Stimulated activated CD4-positive, alpha-beta T cell treated with anti-CD3 and anti-CD28 coated beads, Interleukin-12 subunit alpha, Interleukin-12 subunit beta, amount 100 ng/mL, for 48 hours (primary cell): ENCODE results near the gene TP73.
A peak's percentile ranks its signal among the peaks of the same experiment; 100 is the strongest.

Experiments used
- DNase-seq, 3 donors: peaks; one replicate each; pipeline ENCODE4 v3.0.0-alpha.2; 2020; ENCODE audit warnings: low read depth in 2 of 3, low spot score in 1 of 3

The TP73 gene

DNA sequence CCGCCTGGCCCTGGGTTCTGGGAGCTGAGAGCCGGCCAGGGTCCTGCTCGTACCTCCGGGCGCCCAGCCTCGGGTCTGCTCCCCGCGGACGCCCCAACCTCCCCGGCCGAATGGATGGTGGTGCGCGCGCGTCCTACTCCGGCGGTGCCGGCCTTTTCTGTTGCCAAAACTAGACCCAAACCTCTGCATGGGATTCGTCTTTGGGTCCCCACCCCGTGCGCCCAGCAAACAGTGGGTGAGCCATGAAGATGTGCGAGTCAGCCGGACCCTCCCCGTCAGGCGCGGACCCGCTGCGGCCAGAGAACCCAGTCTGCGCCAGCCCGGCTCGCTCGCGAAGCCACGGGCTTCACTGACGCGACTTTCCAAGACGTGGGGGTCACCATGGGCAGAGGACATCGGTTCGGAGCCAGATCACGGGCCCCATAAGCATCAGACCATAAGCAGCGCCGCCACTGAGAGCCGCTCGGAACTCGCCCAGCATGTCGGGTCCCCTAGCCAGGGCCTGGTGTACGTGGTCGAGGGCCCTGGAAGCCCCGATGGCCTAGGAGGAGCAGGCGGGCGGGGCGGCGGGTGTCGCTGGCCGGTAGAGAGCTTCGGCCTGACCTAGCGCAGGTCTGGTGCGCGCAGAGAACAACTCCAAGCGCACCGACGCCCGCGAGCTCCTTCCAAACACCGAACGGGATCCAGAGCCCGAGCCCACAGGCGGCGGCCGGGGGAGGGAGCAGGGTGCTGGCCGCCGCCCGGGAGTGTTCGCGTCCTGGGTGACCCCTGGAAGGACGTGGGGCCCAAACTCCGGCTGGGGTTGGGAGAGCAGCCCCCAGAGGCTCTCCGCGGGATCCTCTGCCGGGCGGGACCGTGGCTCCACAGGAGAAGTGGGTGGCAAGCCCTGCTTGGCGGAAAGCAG, 1.0 kb upstream of the TP73 start:
- DNase-seq = no peak

DNA sequence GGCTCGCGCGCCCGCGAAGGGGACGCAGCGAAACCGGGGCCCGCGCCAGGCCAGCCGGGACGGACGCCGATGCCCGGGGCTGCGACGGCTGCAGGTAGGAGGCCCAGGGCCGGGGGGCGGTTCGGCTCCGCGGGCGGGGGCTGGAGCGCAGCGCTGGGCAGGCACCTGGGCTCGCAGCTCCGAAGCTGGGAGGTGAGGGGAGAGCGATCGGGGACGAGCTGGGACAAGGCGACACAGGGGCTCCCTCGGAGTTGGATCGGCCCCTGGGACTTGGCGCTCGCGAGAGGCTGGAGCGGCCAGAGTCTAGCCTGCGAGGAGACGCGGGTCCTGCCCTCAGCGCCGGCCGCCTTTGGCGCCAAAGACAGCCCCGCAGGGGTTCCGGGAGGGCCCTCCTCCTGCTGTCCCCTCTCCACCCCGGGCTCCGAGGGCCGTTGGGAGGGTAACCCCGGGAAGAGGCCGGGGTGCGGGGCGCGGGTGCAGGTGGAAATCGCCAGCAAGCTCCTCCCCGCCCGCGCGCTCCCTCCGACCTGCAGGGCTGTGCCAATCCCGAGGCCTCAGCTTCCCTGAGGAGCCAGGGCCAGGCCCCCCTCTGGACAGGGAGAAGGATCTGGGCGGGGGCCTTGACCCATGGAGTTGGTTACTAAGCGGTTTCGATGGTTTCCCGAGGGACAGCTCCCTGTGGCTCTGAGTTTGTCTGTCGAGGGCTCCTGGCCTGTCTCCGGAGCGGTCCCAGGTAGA, 401 bp downstream of the TP73 start:
- DNase-seq = no peak

DNA sequence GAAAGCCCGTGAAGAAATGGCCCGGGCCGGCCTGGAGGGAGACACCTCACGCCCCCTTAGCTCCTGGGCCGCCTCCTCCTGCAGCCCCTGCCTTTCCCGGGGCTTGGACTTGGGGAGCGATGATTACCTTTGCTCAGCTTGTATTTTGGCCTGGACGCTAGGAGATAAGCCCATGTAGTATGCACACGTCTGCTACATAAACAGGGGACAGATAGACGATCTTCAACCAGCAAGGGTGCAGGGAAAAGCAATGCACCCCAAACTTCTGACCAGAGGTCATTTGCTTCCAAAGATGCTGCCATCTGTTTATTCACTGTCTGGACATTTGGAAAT, 936 bp downstream of the TP73 start:
- DNase-seq = no peak

DNA sequence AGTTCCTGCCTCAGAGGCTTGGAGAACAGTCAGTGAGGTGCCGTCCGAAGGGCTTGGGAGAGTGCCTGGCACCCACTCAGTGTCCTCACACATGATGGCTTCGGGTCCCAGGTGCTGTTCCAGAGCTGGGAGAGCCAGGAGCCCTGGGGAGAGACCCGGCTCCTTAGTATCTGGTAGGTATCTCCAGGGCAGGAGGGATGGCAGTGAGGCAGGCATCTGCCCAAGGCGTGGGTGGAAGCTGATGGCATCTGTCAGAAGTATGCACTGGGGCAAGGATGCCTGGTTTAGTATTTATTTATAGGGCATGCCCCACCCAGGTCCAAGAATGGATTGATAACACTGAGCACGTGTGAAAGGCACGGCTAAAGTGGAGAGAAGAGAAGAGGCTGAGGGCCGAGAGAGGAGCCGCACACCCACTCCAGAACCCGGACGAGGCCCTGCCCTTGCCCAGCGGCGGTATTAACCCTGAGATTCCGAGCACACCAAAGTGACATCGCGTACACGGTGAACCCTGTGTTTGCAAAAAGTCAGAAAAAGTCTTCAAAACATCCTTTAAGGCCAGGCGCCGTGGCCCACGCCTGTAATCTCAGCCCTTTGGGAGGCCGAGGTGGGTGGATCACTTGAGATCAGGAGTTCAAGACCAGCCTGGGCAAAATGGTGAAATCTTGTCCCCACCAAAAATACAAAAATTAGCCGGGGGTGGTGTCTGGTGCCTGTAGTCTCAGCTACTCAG, 2.4 kb downstream of the TP73 start:
- DNase-seq = no peak

DNA sequence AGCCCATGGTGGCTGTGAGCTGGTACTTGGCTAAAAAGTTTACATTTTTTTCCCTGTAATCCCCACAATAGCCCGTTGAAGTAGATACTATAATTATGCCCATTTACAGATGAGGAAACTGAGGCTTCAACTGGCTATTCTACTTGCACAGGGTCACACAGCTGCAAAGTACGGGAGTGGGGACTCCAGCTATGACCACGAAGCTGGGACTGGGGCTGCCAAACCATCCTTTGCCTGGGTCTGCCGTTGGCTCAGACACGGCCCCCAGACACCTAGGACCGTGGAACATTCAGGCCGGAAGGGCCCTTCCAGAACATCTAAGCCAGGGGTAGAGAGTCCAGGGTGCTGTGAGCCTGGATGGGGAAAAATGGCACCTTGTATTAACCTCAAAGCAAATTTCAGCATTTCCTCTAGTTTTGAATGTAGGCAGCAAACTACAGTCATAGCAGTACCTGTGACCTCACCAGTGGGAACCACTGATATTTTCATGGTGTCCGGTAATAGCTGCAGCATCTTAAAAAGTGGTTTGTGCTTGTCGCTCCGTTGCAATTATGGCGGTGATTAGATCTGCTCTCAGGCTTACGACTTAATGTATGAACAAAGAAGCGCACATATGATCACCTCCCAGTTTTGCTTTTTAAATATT, 4.3 kb downstream of the TP73 start:
- DNase-seq = peak in 1 of 3 donors; percentile 24

DNA sequence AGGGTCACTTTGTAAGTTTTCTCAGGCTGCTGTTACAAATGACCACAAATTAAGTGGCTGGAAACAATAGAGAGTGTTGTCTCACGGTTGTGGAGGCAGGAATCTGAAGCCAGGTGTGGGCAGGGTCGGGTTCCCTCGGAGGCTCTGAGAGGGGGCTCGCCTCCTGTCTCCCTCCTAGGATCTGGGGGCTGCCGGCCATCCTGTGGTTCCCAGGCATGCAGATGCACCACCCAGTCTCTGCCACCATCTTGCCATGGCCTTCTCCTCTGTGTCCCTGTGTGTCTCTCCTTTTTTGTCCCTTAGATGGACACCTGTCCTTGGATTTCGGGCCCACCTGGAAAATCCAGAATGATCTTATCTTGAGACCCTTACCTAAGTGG, 4.8 kb downstream of the TP73 start:
- DNase-seq = no peak

DNA sequence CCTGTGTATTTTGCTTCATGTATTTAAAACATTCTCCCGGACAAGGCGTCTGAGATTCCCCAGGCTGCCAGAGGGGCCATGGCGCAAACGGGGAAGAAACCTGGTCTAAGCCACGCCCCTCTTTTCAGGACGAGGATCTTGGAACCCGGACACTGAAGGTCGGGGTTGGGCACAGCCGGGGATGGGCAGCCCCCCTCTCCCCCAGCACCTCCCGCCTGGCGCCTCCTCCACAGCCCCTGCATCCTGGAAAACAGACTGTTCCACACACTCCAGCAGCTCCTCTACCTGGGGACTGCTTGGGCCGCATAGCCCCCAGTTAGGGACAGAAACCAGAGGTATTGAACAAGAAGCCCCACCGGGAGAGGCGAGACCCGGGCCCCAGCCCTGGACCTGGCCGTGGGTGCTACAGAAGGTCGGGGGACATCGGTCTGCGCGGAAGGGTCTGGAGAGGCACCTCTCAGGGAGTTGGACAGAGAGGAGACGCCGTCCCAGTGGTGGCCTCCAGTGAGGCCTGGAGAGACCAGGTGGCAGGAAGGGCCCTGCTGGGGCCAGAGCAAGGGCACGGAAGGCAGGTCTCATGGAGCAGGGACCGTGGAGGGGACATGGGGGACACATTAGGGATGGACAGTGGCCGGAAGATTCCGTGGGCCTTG, 5.4 kb downstream of the TP73 start:
- DNase-seq = no peak

DNA sequence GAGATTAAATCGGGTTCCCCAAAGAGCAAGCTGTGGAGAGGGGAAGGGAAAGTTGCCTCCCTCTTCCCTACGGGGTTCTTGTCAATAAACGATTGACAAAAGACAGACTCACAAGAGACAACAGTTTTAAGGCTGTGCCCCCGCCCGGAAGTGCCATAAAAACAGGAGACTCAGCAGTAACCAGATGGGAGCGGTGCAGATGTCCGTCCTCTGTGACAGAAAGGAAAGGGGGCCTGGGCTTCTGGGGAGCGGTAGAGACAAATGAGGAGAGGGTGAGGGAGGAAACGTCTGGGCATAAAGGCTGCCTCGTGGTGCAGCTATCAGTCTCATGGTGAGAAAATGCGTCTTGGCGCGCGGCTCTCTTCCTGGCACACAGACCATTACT, 5.9 kb downstream of the TP73 start:
- no peak for DNase-seq

DNA sequence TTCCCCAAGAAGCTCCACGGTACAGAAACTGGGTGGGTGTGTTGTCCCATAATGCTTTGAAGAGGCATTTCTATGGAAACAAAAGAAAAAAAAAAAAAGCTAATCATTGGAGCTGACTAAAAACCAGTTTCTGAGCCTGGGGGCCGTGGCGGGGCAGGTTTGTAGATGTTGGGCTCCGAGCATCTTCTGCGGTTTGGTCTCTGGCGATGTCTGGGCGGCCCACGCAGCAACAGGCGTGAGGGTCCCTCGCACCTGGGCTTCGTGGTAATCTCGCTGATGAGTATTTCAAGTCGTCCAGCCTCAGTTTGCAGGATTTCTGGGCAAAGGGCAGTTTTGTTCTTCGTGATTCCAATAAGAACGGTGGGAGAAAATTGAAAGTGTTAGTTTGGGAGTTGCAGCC, 6.8 kb downstream of the TP73 start:
- DNase-seq = no peak

DNA sequence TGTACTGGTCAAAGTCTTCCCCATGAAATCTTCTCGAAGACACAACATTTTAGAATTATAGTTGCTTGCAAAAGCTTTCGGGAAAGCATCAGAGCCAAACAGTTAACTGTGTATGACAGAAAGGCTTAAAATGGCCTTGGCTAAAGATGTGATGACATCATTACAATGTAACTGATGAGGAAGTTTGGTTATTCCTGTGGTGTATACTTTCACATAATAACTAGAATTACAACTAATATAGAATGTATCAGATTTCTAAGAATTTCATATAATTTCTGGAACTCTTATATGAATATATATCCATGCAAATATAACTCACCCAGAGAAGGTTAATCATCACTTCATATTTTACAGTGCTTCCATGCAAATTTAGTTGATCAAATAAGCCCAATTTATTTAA, 8.4 kb downstream of the TP73 start:
- DNase-seq = no peak

DNA sequence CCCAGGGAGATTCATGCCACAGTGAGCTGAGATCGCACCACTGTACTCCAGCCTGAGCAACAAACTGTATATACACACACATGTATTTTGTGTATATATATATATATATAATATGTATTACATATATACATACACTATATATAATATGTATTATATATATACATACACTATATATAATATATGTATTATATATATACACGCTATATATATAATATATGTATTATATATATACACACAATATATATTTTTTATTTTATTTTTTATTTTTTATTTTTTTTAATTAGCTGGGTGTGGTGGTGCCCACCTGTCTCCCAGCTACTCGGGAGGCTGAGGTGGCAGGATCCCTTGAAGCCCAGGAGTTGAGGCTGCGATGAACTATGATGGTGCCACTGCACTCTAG, 9.3 kb downstream of the TP73 start:
- no peak for DNase-seq

DNA sequence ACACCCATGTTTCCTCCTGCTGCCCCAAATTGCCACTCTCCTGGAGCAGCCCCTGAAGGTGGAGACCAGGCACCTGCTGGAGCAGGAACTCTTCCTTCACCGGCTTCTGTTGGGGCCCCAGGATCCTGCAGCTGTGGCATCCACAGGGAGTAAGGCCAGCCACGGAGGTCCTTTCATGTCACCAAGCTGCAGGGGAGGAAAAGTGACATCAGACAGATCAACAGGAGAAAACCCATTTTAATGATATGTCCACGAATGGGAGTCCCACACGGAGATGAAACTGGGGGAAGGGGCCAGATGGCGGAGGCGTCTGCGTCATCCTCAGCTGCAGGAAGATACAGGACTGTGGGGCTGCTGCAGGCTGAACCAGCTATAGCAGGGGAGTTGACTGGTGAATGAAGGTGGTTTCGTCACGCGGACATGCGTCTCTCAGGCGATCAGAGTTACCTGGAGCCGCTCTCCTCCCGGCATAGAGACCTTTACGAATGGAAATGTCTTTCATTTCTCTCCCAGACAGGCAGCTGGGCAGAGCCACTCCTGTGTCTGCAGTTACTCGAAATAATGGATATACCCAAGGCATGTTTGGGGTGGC, 9.9 kb downstream of the TP73 start:
- DNase-seq = no peak

DNA sequence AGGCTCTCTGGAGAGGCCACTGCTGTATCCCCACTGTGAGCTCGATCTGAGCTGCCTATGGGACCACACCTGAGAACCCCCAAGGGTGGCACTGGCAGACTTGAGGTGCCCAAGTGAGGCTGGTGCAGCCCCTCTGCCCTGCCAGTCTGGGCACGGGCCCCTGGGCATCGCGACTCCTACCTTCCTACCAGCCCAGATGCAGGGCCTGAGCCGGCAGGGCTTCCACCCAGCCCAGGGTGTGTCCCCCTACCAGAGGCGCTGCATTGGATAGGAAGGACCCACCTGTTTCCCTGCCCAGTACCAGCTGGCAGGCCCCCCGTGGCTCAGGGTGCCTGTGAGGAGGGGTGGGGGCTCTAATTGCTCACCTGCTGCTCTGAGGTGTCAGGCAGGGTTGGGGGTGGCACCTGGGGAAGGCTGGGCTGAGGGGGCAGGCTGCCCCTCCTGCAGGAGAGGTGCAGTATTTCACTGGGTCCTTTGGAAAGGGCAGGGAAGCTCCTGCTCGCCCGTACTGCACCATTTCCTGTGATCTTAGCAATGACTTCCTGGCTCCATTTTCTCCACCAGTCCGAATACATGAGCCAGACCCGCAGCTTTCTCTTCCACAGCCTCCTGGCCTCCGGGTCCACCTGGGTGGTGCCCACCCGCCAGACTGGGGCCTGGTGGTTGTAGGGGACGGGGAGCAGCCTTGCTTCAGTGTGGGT, 11.8 kb downstream of the TP73 start:
- DNase-seq = no peak

DNA sequence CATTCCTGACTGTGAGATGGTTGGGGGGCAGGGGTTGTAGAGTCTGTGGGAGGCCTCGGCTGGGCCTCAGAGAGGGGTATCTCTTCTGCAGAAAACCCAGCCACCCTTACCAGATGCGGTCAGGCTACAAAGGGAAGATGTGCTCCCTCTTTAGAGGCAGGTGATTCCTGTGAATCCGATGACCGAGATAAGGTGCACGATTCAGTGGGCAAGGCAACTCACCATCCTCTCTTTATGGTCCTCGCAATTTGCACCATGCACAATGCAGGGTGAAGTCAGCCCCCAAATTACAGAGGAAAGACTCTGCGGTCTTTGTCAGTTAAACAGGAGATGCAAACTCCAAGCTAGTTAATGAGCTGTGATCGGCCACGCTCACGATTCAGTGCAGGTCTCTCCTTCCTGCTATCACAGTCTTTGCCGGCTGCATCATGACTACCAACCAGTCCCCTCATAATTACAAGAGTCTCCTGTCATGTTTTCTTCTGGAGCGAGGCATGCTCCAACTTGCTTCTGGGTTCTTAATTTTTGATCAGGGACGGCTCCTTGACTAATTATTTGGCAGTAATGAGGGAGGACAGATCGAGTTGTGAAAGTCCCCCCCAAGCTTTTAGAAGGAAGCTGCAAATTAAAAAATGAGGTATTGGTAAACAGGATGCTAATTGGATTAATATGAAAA, 12.5 kb downstream of the TP73 start:
- no peak for DNase-seq

DNA sequence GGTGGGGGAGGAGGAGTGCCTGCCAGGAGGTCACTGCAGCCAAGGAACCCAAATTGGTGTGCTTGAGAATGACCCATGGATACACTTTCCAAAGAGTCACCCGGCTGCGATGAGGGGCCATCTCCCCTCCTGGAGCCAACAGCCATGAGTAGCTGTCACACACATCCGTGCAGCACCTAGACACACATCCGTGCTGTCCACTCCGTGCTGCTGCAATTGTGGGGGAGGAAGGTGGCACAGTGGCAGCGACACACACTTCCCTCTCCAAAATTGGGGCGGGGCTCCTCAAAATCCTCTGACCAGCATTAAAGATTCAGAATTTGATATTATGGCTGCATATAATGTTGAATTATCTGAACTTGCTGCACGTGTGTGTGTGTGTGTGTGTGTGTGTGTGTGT, 15.8 kb downstream of the TP73 start:
- no peak for DNase-seq

DNA sequence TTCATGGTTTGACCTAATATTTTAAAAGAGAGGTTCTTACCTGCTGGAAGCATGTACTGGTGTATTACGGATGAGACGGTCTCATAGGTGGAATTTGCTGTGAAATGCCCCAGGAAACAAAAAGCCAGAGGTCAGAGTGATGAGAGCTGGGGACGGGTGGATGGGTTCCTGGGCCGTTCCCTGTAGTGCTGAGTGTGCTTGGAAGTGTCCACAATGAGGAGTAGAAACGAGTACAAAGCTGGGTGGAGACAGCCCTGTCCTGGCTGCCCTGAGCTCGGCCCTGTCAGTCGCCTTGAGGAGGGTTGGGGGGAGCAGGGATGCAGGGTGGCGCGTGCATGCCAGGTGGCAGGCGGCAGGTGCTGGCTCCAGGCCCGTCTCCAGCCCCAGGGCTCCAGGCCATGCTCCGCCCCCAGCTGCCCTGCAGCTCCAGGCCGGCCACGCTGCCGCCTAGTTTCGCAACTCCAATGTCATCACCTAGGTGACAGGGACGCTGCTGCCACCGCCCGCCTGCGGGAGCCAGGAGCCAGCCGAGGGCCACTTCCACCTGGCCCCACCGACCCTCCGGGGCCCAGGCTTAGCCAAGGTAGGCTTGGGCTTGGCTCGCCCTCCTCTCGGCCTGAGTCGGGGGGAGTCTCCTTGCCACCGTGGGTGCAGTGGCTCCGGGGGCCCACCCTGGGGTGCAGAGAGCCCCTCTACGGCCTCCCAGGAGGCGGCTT, 16.4 kb downstream of the TP73 start:
- DNase-seq = no peak

DNA sequence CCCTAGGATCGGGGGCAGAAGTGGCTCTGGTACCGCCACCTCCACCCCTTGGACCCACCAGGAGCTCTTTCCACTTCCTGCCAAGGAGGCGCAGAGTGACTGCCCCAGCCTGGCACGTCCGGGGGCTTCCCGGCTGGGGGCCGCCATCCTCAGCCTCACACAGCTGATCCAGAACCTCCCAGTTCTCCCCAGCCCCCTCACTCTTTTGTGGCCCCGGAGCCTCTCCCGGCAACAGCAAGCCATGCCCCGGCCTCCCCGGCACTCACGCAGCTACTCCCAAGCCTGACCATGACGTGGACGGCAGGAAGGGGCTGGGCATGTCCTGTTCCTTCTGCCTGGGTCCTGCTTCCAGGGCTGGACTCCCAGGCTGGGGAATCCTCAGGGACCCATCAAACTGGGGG, 17.1 kb downstream of the TP73 start:
- DNase-seq = no peak

DNA sequence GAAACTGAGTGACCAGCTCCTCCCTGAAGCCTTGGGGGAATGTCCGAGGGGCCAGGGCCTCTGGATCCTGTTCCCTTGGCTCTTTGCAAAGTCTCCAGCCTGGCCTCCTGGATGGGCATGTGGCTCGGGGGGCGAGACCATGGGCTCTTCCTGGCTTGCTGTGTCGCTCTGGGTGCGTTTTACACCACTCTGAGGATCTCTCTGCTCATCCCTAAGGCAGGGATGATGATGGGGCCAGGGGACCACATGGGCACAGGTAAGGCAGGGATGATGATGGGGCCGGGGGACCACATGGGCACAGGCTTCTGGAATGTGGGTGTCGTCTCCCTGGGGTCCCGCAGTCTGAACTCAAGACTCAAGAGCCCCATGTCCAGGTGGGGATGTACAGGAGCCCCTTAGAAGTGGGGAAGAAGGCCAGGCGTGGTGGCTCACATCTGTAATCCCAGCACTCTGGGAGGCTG, 17.7 kb downstream of the TP73 start:
- no peak for DNase-seq

DNA sequence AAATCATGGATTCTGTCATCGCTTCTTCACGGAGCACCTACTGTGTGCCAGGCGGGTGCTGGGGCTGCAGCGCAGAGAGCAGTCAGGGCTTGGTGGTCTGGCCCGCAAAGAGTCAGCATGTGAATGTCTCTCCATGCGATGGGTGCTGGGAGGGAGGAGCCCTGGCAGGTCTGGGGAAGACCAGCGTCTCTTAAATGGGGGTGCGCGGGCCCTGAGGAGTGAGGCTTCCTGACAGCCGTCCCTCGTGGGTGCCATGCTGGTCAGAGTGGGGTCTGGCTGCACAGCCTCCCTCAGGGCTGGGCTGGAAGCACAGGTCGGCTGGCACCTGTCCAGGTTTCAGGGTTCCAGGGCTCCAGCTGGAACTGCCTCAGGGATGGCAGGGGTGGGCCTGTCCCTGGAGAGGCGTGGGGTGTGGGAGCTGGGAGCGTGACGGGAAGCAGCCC, 18.5 kb downstream of the TP73 start:
- DNase-seq = no peak
